NCI-H1417 (cell line): ENCODE data around the gene SEMA5A.
"Not testable (repeated sequence)": the region's sequence is repeated elsewhere in the genome, so short reads cannot be mapped to it uniquely, and the experiment has no call there.

Experiments used
- DNase-seq, 3 experiments: peaks; one replicate each; lab custom pipeline; 2025; lab: John Stamatoyannopoulos, UW

The SEMA5A gene

GRCh38 chr5:9358961-9359685 lies 186.8 kb downstream of the SEMA5A start:
- no peak for DNase-seq

GRCh38 chr5:9356351-9356825 lies 189.5 kb downstream of the SEMA5A start:
- no peak for DNase-seq

DNA sequence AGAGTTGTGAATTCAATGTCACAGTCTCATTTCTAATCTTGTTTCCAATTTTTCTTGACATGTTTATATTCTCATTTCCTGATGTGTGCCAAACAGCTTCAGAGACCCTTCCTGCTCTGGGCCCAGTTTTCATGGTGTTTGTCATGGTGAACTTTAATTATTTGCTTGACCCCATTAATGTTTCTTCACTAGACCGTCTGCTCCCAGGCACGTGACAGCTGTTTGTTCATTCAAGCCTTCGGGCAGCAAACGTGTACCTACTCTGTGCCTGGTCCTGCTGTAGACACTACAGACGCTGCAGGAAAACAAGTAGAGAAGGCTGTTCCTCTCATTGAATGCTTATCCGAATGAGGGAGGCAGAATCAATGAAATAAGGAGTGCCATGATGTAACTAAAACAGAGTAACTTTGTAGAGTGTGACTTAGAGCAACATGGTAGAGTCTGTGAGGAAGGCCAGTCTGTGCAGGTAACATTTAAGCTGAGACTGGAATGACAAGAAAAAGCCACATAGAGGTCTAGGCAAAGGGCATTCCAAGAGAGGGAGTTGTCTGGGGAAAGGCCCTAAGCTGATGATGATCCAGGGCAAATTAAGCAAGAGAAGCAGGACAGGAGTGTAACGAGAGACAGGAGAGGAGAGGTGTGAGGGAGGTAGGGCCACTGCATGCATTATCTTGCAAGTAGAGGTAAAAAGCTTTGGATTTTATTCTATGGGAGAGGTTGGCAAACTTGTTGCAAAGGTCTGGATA lies 191.4 kb downstream of the SEMA5A start:
- no peak for DNase-seq

GRCh38 chr5:9353048-9353447 lies 192.8 kb downstream of the SEMA5A start:
- DNase-seq: not testable (repeated sequence)

DNA sequence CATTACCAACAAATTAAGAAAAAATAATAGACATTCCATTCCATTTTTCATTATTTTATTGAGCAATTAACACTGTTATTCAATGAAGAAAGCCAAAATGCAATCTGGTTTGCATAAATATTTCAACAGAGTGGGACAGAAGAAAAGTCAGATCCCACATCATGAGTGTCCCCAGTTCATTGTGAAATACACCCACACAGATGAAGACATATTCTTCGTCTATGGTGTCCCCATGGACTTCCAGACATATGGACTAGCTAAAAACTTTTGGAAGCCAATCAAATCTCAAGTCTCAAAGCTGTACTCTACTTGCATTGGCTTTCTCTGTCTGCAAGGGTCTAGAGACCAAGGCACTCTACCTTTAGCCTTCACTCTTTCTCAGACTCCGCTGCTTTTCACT lies 194.3 kb downstream of the SEMA5A start:
- no peak for DNase-seq

- no peak for DNase-seq
Measured at GRCh38 chr5:9350301-9350797, 195.5 kb downstream of the SEMA5A start.

DNA sequence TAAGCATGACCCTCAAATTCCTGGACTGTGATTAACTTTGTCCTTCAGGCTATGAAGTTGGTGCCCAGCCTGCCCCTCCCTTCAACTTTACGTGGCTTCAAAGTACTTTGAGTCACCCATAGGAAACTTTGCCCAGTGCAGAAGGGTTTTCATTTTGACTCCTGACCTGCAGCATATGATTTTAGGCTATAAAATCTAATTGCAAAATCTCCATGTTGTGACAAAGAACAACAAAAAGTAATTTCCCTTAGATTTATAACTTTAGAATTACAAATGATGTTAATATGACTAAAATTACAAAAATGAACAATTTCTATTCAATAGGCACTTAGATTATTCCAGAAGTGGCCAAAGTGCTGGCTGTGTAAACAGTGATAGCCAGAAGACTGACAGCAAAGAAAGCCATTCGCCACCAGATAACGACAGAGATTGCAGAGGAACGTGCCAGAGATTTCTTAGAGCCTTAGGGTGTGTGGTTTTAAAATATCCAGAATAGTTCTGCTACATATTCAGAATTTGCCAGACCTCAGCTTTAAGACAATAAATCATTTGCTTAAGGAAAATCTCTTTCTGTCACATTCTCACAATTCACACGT lies 197.4 kb downstream of the SEMA5A start:
- no peak for DNase-seq

DNA sequence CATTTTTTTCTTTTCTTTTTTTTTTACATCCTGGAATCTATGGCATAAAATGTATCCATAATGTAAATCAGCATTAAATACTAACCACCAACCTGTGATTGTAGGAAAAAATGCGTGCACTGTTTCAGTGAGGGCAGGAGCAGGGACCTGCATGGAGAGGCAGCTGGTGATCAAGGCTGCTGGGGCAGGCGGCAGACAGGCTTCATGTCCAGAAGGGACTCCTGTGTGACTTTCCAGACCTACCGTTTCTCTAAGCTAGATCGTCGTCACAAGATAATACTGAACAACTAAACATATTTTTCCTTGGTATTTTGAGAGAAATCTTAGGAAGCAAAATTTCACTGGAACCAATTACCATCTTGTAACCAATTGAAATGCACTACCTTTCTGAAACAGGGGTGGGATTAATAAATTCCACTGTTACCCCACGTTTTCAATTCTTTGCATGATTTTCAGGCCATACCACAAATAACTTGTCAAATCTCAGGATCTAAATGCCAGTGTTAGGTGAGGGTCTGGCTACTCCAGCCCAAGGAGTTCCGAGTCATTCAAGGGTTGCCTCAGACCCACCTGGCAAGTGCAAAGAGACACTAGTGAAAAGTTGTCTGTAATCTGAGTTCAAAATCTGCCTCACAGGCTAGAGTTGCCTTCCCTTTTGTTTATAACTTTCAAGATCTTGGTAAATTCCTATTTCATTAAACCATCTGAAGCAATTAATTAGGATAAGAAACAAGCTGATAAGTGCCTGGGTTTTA lies 198.2 kb downstream of the SEMA5A start:
- no peak for DNase-seq

GRCh38 chr5:9347032-9347431 lies 198.8 kb downstream of the SEMA5A start:
- DNase-seq: no peak

GRCh38 chr5:9344751-9345240 lies 201.1 kb downstream of the SEMA5A start:
- DNase-seq: peak in 1 of 3 experiments; percentile 79

GRCh38 chr5:9343146-9343850 lies 202.6 kb downstream of the SEMA5A start:
- no peak for DNase-seq

DNA sequence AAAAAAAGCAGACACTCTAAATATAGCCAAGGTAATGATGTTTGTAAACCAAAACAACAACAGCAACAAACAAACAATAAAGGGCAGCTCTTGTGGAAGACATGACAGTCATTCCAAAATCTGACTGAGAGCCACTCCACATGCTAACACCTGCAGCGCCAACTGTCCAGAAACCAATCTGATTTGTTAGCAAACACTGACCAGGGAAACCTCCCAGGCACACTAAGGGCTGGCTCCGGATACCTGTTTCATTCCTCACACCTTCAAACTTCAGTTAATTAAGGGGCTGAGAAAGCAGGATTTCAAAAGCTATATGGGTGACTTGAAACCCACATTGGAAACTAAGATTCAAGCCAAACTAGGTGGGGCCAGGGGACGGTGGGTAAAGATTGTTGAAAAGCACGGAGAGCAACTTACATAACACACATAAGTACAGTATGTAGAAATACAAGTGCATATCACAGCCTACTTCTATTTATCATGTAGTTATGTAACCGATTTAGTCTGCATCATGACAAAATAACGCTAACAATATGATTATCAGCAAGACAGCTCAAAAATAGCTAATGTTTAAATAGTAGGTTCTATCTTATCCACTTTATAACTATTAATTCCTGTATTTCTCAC lies 203.6 kb downstream of the SEMA5A start:
- no peak for DNase-seq

DNA sequence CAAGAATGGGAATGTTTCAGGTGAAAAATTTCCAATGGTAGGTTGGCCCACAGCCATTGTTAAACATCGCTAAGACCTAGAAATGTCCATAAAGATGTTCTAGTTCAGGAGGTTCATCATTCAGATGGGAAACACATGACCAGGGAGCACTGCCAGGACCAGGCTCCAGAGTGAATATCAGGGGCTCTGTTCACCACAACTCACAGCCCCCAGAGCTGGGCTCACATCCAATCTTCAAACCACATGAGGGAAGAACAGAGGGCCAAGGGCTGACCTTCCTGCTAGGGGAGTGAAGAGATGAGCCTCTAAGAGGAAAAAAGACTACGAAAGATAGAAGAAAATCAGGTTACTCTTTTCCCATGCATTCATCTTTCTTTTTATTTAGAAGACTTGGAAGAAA lies 205.8 kb downstream of the SEMA5A start:
- no peak for DNase-seq

DNA sequence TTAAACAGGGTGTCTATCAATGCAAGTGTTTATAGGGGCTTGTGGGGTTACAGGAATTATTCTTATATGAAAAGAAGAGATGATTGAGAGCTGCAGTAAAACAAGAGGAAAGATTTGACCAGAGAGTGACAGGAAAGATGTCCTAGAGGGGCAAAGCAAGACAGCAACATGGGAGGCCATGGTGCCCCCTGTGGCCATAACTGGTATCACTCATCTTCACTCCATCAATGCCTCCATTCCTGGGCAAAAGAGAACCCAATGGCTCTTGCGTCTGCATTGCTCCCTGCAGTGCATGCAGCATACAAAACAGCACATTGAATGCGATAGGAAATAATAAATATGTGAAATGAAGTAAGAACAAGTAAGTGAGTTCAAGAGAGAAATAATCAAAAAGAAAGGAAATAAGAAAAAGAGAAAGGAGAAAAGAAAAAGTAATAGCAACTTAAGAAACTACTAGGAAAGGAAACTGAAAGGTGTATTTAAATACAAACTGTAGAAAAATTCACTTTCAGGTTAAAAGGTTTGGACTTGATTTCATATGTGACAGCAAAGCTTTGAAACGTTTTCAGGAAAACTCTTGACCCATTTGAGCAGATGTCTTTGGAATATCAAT lies 206.6 kb downstream of the SEMA5A start:
- peak in 1 of 3 experiments; percentile 12 for DNase-seq

DNA sequence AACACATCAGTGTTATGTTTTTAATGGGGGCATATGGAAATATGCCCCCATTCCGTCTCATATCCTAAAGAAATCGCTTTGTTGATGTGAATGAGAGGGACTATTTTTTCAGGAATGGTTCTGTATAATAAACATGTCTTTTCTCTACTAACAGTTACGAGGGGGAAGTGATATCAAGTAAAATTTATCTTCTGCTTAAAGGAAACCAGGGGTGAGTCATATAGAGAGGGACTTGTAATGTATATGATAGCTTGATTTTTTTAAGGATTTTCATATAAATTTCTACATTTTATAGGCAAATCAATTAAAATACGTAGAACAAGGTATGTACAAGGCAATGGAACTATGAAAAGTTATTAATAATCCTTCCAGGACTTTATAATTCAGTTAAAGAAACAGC lies 207.1 kb downstream of the SEMA5A start:
- no peak for DNase-seq

- no peak for DNase-seq
Measured at GRCh38 chr5:9337928-9338595, 207.8 kb downstream of the SEMA5A start.

DNA sequence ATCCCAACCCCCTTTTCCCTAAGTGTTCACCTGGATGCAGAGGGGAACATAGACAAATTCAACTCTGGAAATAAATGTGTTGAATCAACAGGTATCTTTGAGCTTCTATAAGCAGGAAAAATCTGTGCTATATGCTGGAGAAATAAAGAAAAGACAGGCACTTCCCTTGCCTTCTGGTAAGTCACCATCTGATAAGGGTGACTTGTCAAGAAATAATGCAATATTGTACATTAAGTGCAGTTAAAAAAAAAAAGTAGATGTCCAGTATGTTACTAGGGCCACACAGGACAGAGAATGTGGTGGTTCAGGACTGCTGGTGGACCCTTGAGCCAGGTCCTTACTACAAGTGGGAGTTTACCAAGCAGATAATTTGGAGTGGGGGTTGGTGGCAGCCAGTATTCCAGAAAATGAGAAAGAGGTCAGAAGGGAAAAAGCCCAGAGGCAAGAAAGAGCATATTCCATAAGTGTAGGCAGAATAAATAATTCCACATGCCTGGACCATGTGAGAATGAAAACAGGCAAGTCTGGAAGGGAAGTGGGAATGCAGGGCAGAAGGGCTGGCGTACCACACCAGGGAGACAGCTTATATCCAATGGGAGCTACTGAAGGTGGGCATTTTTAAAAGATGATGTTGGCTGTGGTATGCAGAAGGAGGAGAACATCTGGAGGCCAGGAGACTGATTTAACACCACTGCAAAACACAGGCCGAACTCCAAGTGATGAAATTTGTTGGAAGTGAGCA lies 209.9 kb downstream of the SEMA5A start:
- DNase-seq: no peak

GRCh38 chr5:9335269-9335668 lies 210.6 kb downstream of the SEMA5A start:
- no peak for DNase-seq

DNA sequence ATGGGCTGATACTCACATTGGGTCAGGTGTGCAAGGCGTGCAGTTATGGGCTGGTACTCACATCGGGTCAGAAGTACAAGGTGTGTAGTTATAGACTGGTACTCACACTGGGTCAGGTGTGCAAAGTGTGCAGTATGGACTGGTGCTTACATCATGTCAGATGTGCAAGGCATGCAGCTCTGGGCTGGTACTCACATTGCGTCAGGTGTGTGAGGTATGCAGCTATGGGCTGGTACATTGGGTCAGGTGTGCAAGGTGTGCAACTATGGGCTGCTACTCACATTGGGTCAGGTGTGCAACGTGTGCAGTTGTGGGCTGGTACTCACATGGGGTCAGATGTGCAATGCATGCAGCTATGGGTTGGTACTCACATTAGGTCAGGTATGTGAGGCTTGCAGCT lies 213.8 kb downstream of the SEMA5A start:
- no peak for DNase-seq
